Ovary (tissue), 3 donors: ENCODE measurements around the gene TMEM135.

Experiments used
- CTCF ChIP-seq, 3 donors: fragments of 450-650 bp in 2 of 3; fragments of 200-600 bp in 1 of 3; IDR thresholded peaks; one replicate each; pipeline versions ENCODE4 v1.5.1 to v1.8.0; 2016 to 2022; ENCODE audit warnings: antibody characterized with exemption in 3 of 3, mild to moderate bottlenecking in 1 of 3
- EP300 ChIP-seq: sonication (generic); formaldehyde crosslinking; IDR thresholded peaks from one replicate; pipeline ENCODE4 v1.6.1; 2017; ENCODE audit warnings: antibody characterized with exemption
- POLR2A ChIP-seq: fragments of 450-650 bp; IDR thresholded peaks from one replicate; pipeline ENCODE4 v1.6.1; 2017; ENCODE audit warnings: antibody characterized with exemption, mild to moderate bottlenecking, moderate library complexity
- donor health status: DM: no; HTN: no; CAD: no.

DNA sequence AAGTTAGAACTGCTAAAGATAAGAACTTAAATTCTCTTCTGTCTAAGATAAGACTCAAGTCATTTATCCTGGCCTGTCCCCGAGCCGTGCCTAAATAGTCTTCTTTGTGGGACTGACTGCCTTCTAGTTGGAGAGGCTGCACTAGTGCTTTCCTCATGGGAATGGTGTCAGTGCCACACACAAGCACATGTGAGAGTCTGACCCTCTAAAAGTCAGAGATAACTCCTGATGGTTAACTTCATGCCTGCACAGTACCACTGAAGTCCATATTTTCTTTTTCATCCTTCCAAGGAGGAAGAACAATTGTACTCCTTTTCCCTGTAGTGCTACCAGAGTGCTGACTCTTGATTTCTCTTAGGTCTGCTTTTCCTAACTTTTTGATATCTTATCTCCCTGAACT, 309.7 kb downstream of the TMEM135 start:
- TF ChIP-seq CTCF (IDR thresholded peaks at IDR 0.05) (no peak), EP300 (no peak), POLR2A (no peak)
